PFSK-1 (cell line): ENCODE results near the gene ARL8B.

Experiments
- REST ChIP-seq, 2 experiments: IDR thresholded peaks; 2 replicates each; pipeline versions ENCODE4 v1.6.1 to v1.8.0; 2011 to 2012; ENCODE audit warnings: low read depth in 2 of 2, low read length in 2 of 2, control low read depth in 1 of 2, inconsistent platforms in 1 of 2, mild to moderate bottlenecking in 1 of 2, moderate library complexity in 1 of 2; ENCODE audit not compliant: insufficient read depth in 1 of 2
- TAF1 ChIP-seq: IDR thresholded peaks from 2 replicates; pipeline ENCODE4 v1.6.1; 2012; ENCODE audit warnings: low read length, control low read depth, borderline replicate concordance; ENCODE audit not compliant: insufficient read depth

DNA sequence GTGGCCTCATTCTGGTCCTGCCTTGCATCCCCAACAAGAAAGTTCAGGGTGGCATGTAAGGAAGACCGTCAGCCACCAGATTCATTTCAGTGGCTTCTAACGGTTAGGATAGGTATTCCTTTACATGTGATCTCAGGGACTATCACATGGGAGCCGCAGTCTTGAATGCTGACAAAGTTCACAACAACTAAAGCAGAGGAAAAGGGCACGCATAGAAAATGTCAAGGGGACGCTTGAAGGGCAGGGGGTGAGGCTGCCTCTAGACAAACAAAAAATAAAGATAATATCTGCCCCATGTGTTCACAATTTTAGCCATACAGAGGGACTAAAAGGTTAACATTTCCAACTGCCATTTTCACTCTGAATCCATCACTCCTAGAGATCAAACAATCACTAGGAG, 31.9 kb upstream of the ARL8B start:
- no peak for TF ChIP-seq TAF1
- no peak for TF ChIP-seq REST (IDR thresholded peaks at IDR 0.05; ENCODE audit: insufficient read depth in 1 of 2, low read depth in 2 of 2, low read length in 2 of 2)
